ENCODE data around the gene CNTN2. TPM values are rescaled to one million over a fixed set of nuclear protein-coding genes. Genes with fewer than 3 reads are reported as not detected.

CNTN2 gene
- total RNA-seq, 1 donor from 2014 or later, result not detected

- Mint-ChIP-seq H3K27ac (ENCODE audit: unreplicated experiment) (no peak overlapping the region), H3K4me3 (ENCODE audit: unreplicated experiment) (no peak overlapping the region), H3K9me3 (ENCODE audit: low read depth) (no peaks in the 10 kb centered on the region), H3K27me3 (ENCODE audit: low read depth) (peaks cover 43% of the 10 kb centered on the region), H3K36me3 (ENCODE audit: low read depth) (no peaks in the 10 kb centered on the region), H3K4me1 (ENCODE audit: low read depth) (peaks cover 7% of the 10 kb centered on the region)
- no peak for TF ChIP-seq CTCF (IDR thresholded peaks at IDR 0.05)
- peak; percentile 71 for DNase-seq (ENCODE audit: low spot score)
Observed at GRCh38 chr1:205016584-205016983, 26.4 kb upstream of the CNTN2 start.

- no peak for DNase-seq (ENCODE audit: low spot score)
- Mint-ChIP-seq H3K4me3 (ENCODE audit: unreplicated experiment) (no peak overlapping the region), H3K27ac (ENCODE audit: unreplicated experiment) (no peak overlapping the region), H3K27me3 (ENCODE audit: low read depth) (peaks cover 45% of the 10 kb centered on the region), H3K36me3 (ENCODE audit: low read depth) (no peaks in the 10 kb centered on the region), H3K4me1 (ENCODE audit: low read depth) (peaks cover 7% of the 10 kb centered on the region), H3K9me3 (ENCODE audit: low read depth) (no peaks in the 10 kb centered on the region)
- TF ChIP-seq CTCF (IDR thresholded peaks at IDR 0.05), result no peak
Observed at GRCh38 chr1:205017001-205017400, 26.0 kb upstream of the CNTN2 start.

- H3K27ac Mint-ChIP-seq (ENCODE audit: unreplicated experiment), result no peak overlapping the region
- H3K4me1 Mint-ChIP-seq (ENCODE audit: low read depth), result peaks cover 7% of the 10 kb centered on the region
- H3K27me3 Mint-ChIP-seq (ENCODE audit: low read depth), result peaks cover 38% of the 10 kb centered on the region
- peak; percentile 42 for DNase-seq (ENCODE audit: low spot score)
- no peak overlapping the region for H3K4me3 Mint-ChIP-seq (ENCODE audit: unreplicated experiment)
- H3K36me3 Mint-ChIP-seq (ENCODE audit: low read depth), result no peaks in the 10 kb centered on the region
- H3K9me3 Mint-ChIP-seq (ENCODE audit: low read depth), result no peaks in the 10 kb centered on the region
- no peak for TF ChIP-seq CTCF (IDR thresholded peaks at IDR 0.05)
Observed at GRCh38 chr1:205017766-205018165, 25.2 kb upstream of the CNTN2 start.

GRCh38 chr1:205018381-205018780, 24.6 kb upstream of the CNTN2 start:
- Mint-ChIP-seq H3K27me3 (ENCODE audit: low read depth) (peaks cover 35% of the 10 kb centered on the region), H3K4me1 (ENCODE audit: low read depth) (peaks cover 7% of the 10 kb centered on the region), H3K9me3 (ENCODE audit: low read depth) (no peaks in the 10 kb centered on the region), H3K36me3 (ENCODE audit: low read depth) (no peaks in the 10 kb centered on the region), H3K27ac (ENCODE audit: unreplicated experiment) (no peak overlapping the region), H3K4me3 (ENCODE audit: unreplicated experiment) (no peak overlapping the region)
- no peak for TF ChIP-seq CTCF (IDR thresholded peaks at IDR 0.05)
- DNase-seq (ENCODE audit: low spot score), result no peak

GRCh38 chr1:205020466-205020865, 22.5 kb upstream of the CNTN2 start:
- H3K9me3 Mint-ChIP-seq (ENCODE audit: low read depth), result no peaks in the 10 kb centered on the region
- DNase-seq (ENCODE audit: low spot score), result peak; percentile 70
- no peak overlapping the region for H3K27ac Mint-ChIP-seq (ENCODE audit: unreplicated experiment)
- peaks cover 43% of the 10 kb centered on the region for H3K27me3 Mint-ChIP-seq (ENCODE audit: low read depth)
- TF ChIP-seq CTCF (IDR thresholded peaks at IDR 0.05), result no peak
- no peaks in the 10 kb centered on the region for H3K4me1 Mint-ChIP-seq (ENCODE audit: low read depth)
- H3K36me3 Mint-ChIP-seq (ENCODE audit: low read depth), result no peaks in the 10 kb centered on the region
- no peak overlapping the region for H3K4me3 Mint-ChIP-seq (ENCODE audit: unreplicated experiment)

All from chondrocyte (in vitro differentiated cells).